OCI-LY1 (cell line): ENCODE results near the gene GALNT9.

Source experiments
- H2AFZ ChIP-seq: fragments of 200-600 bp; sonication (generic), shearing (Covaris generic); 2 replicates; pipeline ENCODE4 v1.6.0; 2014; ENCODE audit warnings: antibody characterized with exemption, mild to moderate bottlenecking, low read length
- H3F3A ChIP-seq: fragments of 200-600 bp; sonication (generic), shearing (Covaris generic); 2 replicates; pipeline ENCODE4 v1.6.0; 2014; ENCODE audit warnings: mild to moderate bottlenecking, antibody characterized with exemption, low read length, moderate library complexity; ENCODE audit not compliant: insufficient read depth
- H3K27ac ChIP-seq: fragments of 200-600 bp; sonication (generic); 2 replicates; pipeline ENCODE4 v1.5.1; 2014; ENCODE audit warnings: low read length, mixed run types, mild to moderate bottlenecking, low read depth; ENCODE audit not compliant: poor library complexity, severe bottlenecking
- H3K27me3 ChIP-seq: fragments of 200-600 bp; sonication (generic); 2 replicates; pipeline ENCODE4 v1.6.0; 2014; ENCODE audit warnings: antibody characterized with exemption, mild to moderate bottlenecking, low read length, moderate library complexity; ENCODE audit not compliant: insufficient read depth
- H3K36me3 ChIP-seq: fragments of 200-600 bp; sonication (generic); 2 replicates; pipeline ENCODE4 v1.6.1; 2014; ENCODE audit warnings: mild to moderate bottlenecking, antibody characterized with exemption, low read length, moderate library complexity, mixed read lengths; ENCODE audit not compliant: insufficient read depth
- H3K4me1 ChIP-seq: fragments of 200-600 bp; sonication (generic); 2 replicates; pipeline ENCODE4 v1.5.1; 2014; ENCODE audit warnings: mild to moderate bottlenecking, low read length, moderate library complexity; ENCODE audit not compliant: insufficient read depth, severe bottlenecking
- H3K4me2 ChIP-seq: fragments of 200-600 bp; sonication (generic), shearing (Covaris generic); 2 replicates; pipeline ENCODE4 v1.6.1; 2014; ENCODE audit warnings: low read length
- H3K4me3 ChIP-seq: fragments of 200-600 bp; sonication (generic); 2 replicates; pipeline ENCODE4 v1.5.1; 2014; ENCODE audit warnings: low read length, low read depth, mild to moderate bottlenecking, mixed read lengths; ENCODE audit not compliant: poor library complexity, severe bottlenecking
- H3K79me2 ChIP-seq: fragments of 200-600 bp; shearing (Covaris generic); 2 replicates; pipeline ENCODE4 v1.6.1; 2016; ENCODE audit warnings: mixed run types, low read length, mixed read lengths; ENCODE audit not compliant: insufficient read depth
- H3K9ac ChIP-seq: fragments of 200-600 bp; sonication (generic), shearing (Covaris generic); 2 replicates; pipeline ENCODE4 v1.6.1; 2014; ENCODE audit warnings: mild to moderate bottlenecking, low read length, mixed read lengths
- H3K9me2 ChIP-seq: fragments of 200-600 bp; sonication (generic), shearing (Covaris generic); 2 replicates; pipeline ENCODE4 v1.6.1; 2014; ENCODE audit warnings: low read depth, mild to moderate bottlenecking, low read length, mixed read lengths
- H3K9me3 ChIP-seq: fragments of 200-600 bp; shearing (Covaris generic); 2 replicates; pipeline ENCODE4 v1.6.1; 2014; ENCODE audit warnings: low read length, mixed read lengths
- H4K20me1 ChIP-seq: fragments of 200-600 bp; sonication (generic), shearing (Covaris generic); 2 replicates; pipeline ENCODE4 v1.6.0; 2016; ENCODE audit warnings: mild to moderate bottlenecking, low read length; ENCODE audit not compliant: insufficient read depth
- CTCF ChIP-seq: fragments of 200-600 bp; sonication (generic), shearing (Covaris generic); IDR thresholded peaks from 2 replicates; pipeline ENCODE4 v1.5.1; 2017; ENCODE audit warnings: mild to moderate bottlenecking, antibody characterized with exemption, low read length, moderate library complexity, mixed read lengths
- EZH2 ChIP-seq: fragments of 200-600 bp; sonication (generic), shearing (Covaris generic); IDR thresholded peaks from 2 replicates; pipeline ENCODE4 v1.8.0; 2017; ENCODE audit warnings: borderline replicate concordance, mixed run types, mild to moderate bottlenecking, antibody characterized with exemption, low read length, moderate library complexity, mixed read lengths

GALNT9 gene

GRCh38 chr12:132260721-132261120 is 68.7 kb downstream of the GALNT9 start:
- H3K4me1 ChIP-seq: no peaks in the 10 kb centered on the region
- H4K20me1 ChIP-seq: no peaks in the 10 kb centered on the region
- no peaks in the 10 kb centered on the region for H3K9me3 ChIP-seq
- TF ChIP-seq CTCF (no peak), EZH2 (no peak)
- H3K4me3 ChIP-seq: no peak overlapping the region
- no peaks in the 10 kb centered on the region for H3K36me3 ChIP-seq
- H3K4me2 ChIP-seq: no peak overlapping the region
- H3K9me2 ChIP-seq: no peaks in the 10 kb centered on the region
- H3K27ac ChIP-seq: no peak overlapping the region
- H3K9ac ChIP-seq: no peak overlapping the region
- 0 out of 2 replicates have a peak, but pooled peaks cover 5% of the 10 kb centered on the region for H3K27me3 ChIP-seq
- no peaks in the 10 kb centered on the region for H3K79me2 ChIP-seq
- no peak overlapping the region for H2AFZ ChIP-seq
- H3F3A ChIP-seq: no peaks in the 10 kb centered on the region

DNA sequence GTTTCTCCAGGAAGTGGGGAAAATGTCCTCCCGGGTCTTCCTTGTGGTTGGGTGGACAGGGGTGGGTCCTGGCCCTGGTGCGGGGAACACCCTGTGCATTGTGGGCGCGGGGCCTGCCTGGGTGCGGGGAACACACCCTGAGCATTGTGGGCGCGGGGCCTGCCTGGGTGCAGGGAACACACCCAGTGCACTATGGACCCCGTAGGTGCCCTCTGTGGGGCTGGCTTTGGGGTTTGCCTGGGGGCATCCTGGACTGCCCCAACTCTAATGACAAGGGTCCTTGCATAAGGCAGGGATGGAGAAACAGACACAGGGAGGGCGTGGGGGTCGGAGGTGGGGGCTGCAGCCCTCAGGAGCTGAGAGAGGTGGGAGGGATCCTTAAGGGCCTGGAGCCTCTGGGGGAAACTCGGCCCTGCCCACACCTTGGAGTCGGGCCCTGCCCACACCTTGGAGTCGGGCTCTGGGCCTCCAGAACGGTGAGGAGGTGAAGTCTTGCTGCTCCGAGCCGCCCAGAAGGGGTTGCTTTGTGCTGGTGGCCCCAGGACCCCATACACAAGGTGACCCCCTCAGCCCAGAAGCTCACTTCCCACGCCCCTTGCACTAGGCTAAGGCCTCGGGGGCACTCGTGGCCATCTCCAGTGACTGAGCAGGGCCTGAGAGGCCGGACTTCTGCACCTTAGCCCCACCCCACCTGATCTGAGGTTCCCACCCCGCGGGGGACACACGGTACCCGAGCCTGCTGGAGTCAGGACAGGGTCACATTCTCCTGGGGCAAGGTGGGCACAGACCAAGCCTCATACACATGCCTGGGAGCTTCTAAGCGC is 69.3 kb downstream of the GALNT9 start:
- no peak overlapping the region for H3K27ac ChIP-seq
- H3K4me2 ChIP-seq: no peak overlapping the region
- H3K4me1 ChIP-seq: no peaks in the 10 kb centered on the region
- no peak overlapping the region for H3K9ac ChIP-seq
- no peaks in the 10 kb centered on the region for H3K36me3 ChIP-seq
- H3K9me3 ChIP-seq: no peaks in the 10 kb centered on the region
- no peaks in the 10 kb centered on the region for H4K20me1 ChIP-seq
- no peaks in the 10 kb centered on the region for H3K79me2 ChIP-seq
- 0 out of 2 replicates have a peak, but pooled peaks cover 3% of the 10 kb centered on the region for H3K27me3 ChIP-seq
- no peaks in the 10 kb centered on the region for H3F3A ChIP-seq
- no peak for TF ChIP-seq CTCF
- TF ChIP-seq EZH2: no peak
- H3K4me3 ChIP-seq: no peak overlapping the region
- no peak overlapping the region for H2AFZ ChIP-seq
- H3K9me2 ChIP-seq: no peaks in the 10 kb centered on the region

DNA sequence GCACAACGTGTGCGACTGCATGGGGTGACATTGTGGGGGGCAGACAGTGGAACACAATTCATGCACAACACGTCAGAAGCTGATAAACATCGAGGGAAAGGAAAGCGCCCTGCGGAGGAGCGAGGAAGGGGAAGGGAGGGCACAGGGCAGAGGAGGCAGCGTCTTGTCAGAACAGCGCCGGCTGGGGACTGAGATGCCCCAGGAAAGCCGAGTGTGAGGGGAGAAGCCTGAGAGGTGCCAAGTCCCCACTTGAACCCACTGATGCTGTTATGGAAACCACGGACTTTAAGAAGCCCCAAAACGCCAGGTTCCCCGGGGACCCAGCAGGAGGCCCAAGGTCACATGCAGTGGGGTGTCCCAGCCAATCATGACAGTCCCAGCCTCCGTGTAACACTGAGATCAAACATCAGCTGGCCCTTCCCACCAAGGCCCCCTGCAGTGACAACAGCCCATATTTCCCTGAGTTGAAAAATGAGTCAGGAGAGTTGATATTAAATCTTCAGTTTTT is 70.0 kb downstream of the GALNT9 start:
- no peak overlapping the region for H2AFZ ChIP-seq
- H4K20me1 ChIP-seq: no peaks in the 10 kb centered on the region
- no peaks in the 10 kb centered on the region for H3K36me3 ChIP-seq
- no peak overlapping the region for H3K27ac ChIP-seq
- no peak overlapping the region for H3K4me2 ChIP-seq
- no peaks in the 10 kb centered on the region for H3K9me3 ChIP-seq
- H3K27me3 ChIP-seq: no peaks in the 10 kb centered on the region
- H3K4me1 ChIP-seq: no peaks in the 10 kb centered on the region
- TF ChIP-seq CTCF: no peak
- TF ChIP-seq EZH2: no peak
- no peak overlapping the region for H3K9ac ChIP-seq
- no peaks in the 10 kb centered on the region for H3K79me2 ChIP-seq
- H3F3A ChIP-seq: no peaks in the 10 kb centered on the region
- no peaks in the 10 kb centered on the region for H3K9me2 ChIP-seq
- no peak overlapping the region for H3K4me3 ChIP-seq
